GM10248 (cell line): ENCODE results near the gene MPPED2.

Experiments
- CTCF ChIA-PET: fragments of 300-600 bp; sonication (Branson Sonifier 250); formaldehyde crosslinking; extraction: SDS; loops from one replicate; lab custom pipeline; 2021; ENCODE audit warnings: antibody characterized with exemption; lab: Yijun Ruan, JAX
- POLR2A ChIA-PET: fragments of 350-650 bp; sonication (Branson Sonifier 250); formaldehyde crosslinking; extraction: SDS; loops from one replicate; lab custom pipeline; 2020; ENCODE audit warnings: antibody characterized with exemption; lab: Yijun Ruan, JAX
- DNase-seq: peaks from one replicate; pipeline ENCODE4 v3.0.0; 2012; ENCODE audit errors: extremely low spot score
- CTCF ChIP-seq: IDR thresholded peaks from 2 replicates; pipeline ENCODE4 v1.5.1; 2012; ENCODE audit warnings: mild to moderate bottlenecking, low read depth; ENCODE audit errors: extremely low read depth, missing control alignments, control extremely low read depth

The MPPED2 gene

GRCh38 chr11:30586251-30587144 lies at the start of gene MPPED2:
Gene MPPED2, minus strand, starts transcription at chr11:30586353. Its CDS starts 5,980 bp downstream, at chr11:30580373.
- peak; percentile 8 for TF ChIP-seq CTCF
- ChIA-PET CTCF (interaction anchor here (1.0 kb wide), 1 partner anchor 15 kb away, joined by 3 read pairs; no protein-coding TSS in a partner anchor), POLR2A (no interaction called here)
- peak; percentile 59 for DNase-seq

GRCh38 chr11:30635401-30635989 lies 49.3 kb upstream of the MPPED2 start:
- CTCF ChIA-PET = no interaction called here
- no peak for TF ChIP-seq CTCF
- POLR2A ChIA-PET = no interaction called here
- no peak for DNase-seq

DNA sequence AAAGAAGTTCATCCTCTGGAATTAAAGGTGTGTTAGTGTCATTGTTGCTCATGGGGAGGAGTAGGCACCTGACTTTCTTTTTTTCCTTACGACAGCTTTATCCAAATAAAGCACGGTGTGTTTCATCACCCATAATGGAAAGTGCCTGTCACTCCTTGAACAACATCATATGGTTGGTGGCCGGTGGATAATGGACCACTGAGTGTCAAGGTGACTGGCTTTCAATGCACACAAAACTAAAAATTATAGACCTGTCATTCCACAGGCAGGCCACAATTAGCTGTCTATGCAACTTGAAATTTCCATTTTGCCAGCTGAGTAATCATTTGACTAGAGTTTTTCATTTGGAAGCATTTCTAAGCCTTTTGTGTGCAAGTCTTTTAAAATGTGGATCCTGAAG lies 45.0 kb upstream of the MPPED2 start:
- ChIA-PET CTCF (no interaction called here), POLR2A (no interaction called here)
- DNase-seq = no peak
- TF ChIP-seq CTCF = no peak

DNA sequence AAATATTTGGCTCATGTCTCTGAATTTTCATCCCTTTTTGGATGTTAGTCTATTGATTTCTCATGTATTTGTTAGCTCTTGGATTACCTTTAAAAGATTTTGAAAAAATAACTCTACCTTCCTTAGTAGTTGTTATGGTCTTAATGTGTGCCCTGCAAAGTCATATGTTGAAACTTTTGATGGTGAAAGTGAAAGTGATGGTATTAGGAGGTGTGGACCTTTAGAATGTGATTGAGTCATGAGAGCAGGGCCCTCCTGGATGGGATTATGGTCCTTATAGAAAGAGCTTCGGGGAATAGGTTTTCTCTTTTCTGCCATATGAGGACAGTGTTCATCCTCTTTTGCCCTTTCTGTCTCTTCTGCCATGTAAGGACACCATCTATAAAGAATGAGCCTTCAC lies 33.6 kb upstream of the MPPED2 start:
- POLR2A ChIA-PET = no interaction called here
- TF ChIP-seq CTCF = no peak
- CTCF ChIA-PET = no interaction called here
- DNase-seq = no peak

GRCh38 chr11:30617762-30618161 lies 31.6 kb upstream of the MPPED2 start:
- TF ChIP-seq CTCF = no peak
- ChIA-PET POLR2A (no interaction called here), CTCF (no interaction called here)
- DNase-seq = no peak

DNA sequence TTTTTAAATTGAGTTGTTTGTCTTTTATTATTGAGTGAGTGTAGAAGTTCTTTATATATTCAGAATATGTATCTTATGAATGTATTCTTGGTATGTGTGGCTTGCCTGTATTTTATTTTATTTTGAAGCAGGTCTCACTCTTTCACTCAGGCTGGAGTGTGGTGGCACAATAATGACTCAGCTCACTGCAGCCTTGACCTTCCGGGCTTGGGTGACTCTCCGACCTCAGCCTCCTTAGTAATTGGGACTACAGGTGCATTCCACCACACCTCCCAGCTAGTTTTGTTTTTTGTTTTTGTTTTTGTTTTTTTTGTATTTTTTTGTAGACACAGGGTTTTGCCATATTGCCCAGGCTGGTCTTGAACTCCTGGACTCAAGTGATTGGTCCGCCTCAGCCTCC lies 24.5 kb upstream of the MPPED2 start:
- ChIA-PET CTCF (no interaction called here), POLR2A (no interaction called here)
- no peak for DNase-seq
- TF ChIP-seq CTCF = no peak
